ENCODE results near the gene MYO5B. TPM values are rescaled to one million over a fixed set of nuclear protein-coding genes. Genes with fewer than 3 reads are reported as not detected.

Gene MYO5B
- total and polyA plus RNA-seq, 2 experiments from 2014 or later, result 20.3 to 41.9 TPM

- TF ChIP-seq EZH2phosphoT487 (IDR thresholded peaks at IDR 0.05; ENCODE audit: low read depth, severe bottlenecking, unreplicated experiment) (no peak), EZH2 (IDR thresholded peaks at IDR 0.05; ENCODE audit: borderline replicate concordance) (no peak)
- TF ChIP-seq, protein P1, sequence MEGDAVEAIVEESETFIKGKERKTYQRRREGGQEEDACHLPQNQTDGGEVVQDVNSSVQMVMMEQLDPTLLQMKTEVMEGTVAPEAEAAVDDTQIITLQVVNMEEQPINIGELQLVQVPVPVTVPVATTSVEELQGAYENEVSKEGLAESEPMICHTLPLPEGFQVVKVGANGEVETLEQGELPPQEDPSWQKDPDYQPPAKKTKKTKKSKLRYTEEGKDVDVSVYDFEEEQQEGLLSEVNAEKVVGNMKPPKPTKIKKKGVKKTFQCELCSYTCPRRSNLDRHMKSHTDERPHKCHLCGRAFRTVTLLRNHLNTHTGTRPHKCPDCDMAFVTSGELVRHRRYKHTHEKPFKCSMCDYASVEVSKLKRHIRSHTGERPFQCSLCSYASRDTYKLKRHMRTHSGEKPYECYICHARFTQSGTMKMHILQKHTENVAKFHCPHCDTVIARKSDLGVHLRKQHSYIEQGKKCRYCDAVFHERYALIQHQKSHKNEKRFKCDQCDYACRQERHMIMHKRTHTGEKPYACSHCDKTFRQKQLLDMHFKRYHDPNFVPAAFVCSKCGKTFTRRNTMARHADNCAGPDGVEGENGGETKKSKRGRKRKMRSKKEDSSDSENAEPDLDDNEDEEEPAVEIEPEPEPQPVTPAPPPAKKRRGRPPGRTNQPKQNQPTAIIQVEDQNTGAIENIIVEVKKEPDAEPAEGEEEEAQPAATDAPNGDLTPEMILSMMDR (IDR thresholded peaks at IDR 0.05; ENCODE audit: poor library complexity), result no peak
- Histone ChIP-seq H3K27ac (no peak overlapping the region), H4K20me1 (ENCODE audit: insufficient read depth, poor library complexity, severe bottlenecking) (peaks cover 7% of the 10 kb centered on the region), H2AFZ (no peak overlapping the region), H3K9me3 (ENCODE audit: low read depth) (no peaks in the 10 kb centered on the region), H3K36me3 (replicated peaks; ENCODE audit: insufficient read depth, low read depth) (no peaks in the 10 kb centered on the region), H3K9me2 (replicated peaks; ENCODE audit: insufficient read depth) (no peaks in the 10 kb centered on the region), H3K4me3 (no peak overlapping the region), H3K79me2 (peaks cover 80% of the 10 kb centered on the region), H3K4me1 (ENCODE audit: insufficient read depth) (peaks cover under 1% of the 10 kb centered on the region), H3K4me2 (no peak overlapping the region), H3K27me3 (peaks cover 9% of the 10 kb centered on the region)
- DNase-seq (ENCODE audit: low spot score), result no peak
- 63% methylated on average over 1 of the region's 1 CpG for WGBS (ENCODE audit: low lambda C conversion rate, missing lambda C conversion rate)
These were observed 4.7 kb downstream of the MYO5B start for GRCh38 chr18:50190236-50190635.

DNA sequence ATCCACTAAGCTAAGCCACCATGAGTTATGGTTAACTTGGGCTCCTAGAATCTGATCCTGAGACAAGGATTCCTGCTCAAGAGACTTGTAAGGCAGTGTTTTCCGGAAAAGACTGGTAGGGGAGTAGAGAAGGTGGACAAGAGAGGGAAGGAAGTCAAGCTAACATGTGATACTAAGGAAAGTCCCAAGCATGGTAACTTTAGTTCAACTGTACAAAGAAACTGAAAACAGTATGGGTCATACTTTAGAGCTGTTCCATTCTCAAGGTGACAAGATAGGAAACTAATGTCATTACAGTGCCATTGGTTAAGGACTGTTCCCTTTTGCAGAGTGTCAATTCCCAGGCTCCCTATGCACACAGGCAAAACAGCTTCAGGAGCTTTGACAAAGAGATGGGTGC is 5.8 kb downstream of the MYO5B start:
- TF ChIP-seq EZH2phosphoT487 (IDR thresholded peaks at IDR 0.05; ENCODE audit: low read depth, severe bottlenecking, unreplicated experiment), result no peak
- Histone ChIP-seq H2AFZ (no peak overlapping the region), H3K27me3 (peaks cover 9% of the 10 kb centered on the region), H3K27ac (no peak overlapping the region), H4K20me1 (ENCODE audit: insufficient read depth, poor library complexity, severe bottlenecking) (peaks cover 7% of the 10 kb centered on the region), H3K4me1 (ENCODE audit: insufficient read depth) (no peaks in the 10 kb centered on the region), H3K9me3 (ENCODE audit: low read depth) (no peaks in the 10 kb centered on the region), H3K4me3 (no peak overlapping the region), H3K79me2 (peaks cover 89% of the 10 kb centered on the region), H3K9me2 (replicated peaks; ENCODE audit: insufficient read depth) (no peaks in the 10 kb centered on the region), H3K36me3 (replicated peaks; ENCODE audit: insufficient read depth, low read depth) (no peaks in the 10 kb centered on the region), H3K4me2 (no peak overlapping the region)
- DNase-seq (ENCODE audit: low spot score), result no peak
- WGBS (ENCODE audit: low lambda C conversion rate, missing lambda C conversion rate), result 85% methylated on average over 1 of the region's 1 CpG

GRCh38 chr18:50188652-50189051 is 6.3 kb downstream of the MYO5B start:
- H3K27me3 ChIP-seq, result peaks cover 9% of the 10 kb centered on the region
- no peak overlapping the region for H2AFZ ChIP-seq
- no peaks in the 10 kb centered on the region for H3K36me3 ChIP-seq (replicated peaks; ENCODE audit: insufficient read depth, low read depth)
- TF ChIP-seq EZH2 (IDR thresholded peaks at IDR 0.05; ENCODE audit: borderline replicate concordance) (no peak), EZH2phosphoT487 (IDR thresholded peaks at IDR 0.05; ENCODE audit: low read depth, severe bottlenecking, unreplicated experiment) (no peak)
- TF ChIP-seq, protein P1 (IDR thresholded peaks at IDR 0.05; ENCODE audit: poor library complexity), result no peak
- no peak overlapping the region for H3K27ac ChIP-seq
- H3K79me2 ChIP-seq, result peaks cover 89% of the 10 kb centered on the region
- peaks cover 7% of the 10 kb centered on the region for H4K20me1 ChIP-seq (ENCODE audit: insufficient read depth, poor library complexity, severe bottlenecking)
- H3K4me2 ChIP-seq, result no peak overlapping the region
- H3K9me2 ChIP-seq (replicated peaks; ENCODE audit: insufficient read depth), result no peaks in the 10 kb centered on the region
- DNase-seq (ENCODE audit: low spot score), result no peak
- 85% methylated on average over 6 of the region's 6 CpGs for WGBS (ENCODE audit: low lambda C conversion rate, missing lambda C conversion rate)
- H3K4me1 ChIP-seq (ENCODE audit: insufficient read depth), result no peaks in the 10 kb centered on the region
- no peaks in the 10 kb centered on the region for H3K9me3 ChIP-seq (ENCODE audit: low read depth)
- H3K4me3 ChIP-seq, result no peak overlapping the region

GRCh38 chr18:50187659-50188058 is 7.3 kb downstream of the MYO5B start:
- H3K9me2 ChIP-seq (replicated peaks; ENCODE audit: insufficient read depth), result no peaks in the 10 kb centered on the region
- no peak overlapping the region for H3K4me3 ChIP-seq
- TF ChIP-seq EZH2phosphoT487 (IDR thresholded peaks at IDR 0.05; ENCODE audit: low read depth, severe bottlenecking, unreplicated experiment) (no peak), EZH2 (IDR thresholded peaks at IDR 0.05; ENCODE audit: borderline replicate concordance) (no peak)
- TF ChIP-seq, protein P1 (IDR thresholded peaks at IDR 0.05; ENCODE audit: poor library complexity), result no peak
- no peaks in the 10 kb centered on the region for H3K9me3 ChIP-seq (ENCODE audit: low read depth)
- H3K79me2 ChIP-seq, result peaks cover 95% of the 10 kb centered on the region
- H3K4me1 ChIP-seq (ENCODE audit: insufficient read depth), result no peaks in the 10 kb centered on the region
- WGBS (ENCODE audit: low lambda C conversion rate, missing lambda C conversion rate), result 96% methylated on average over 3 of the region's 3 CpGs
- peaks cover 7% of the 10 kb centered on the region for H4K20me1 ChIP-seq (ENCODE audit: insufficient read depth, poor library complexity, severe bottlenecking)
- peaks cover 5% of the 10 kb centered on the region for H3K27me3 ChIP-seq
- no peak for DNase-seq (ENCODE audit: low spot score)
- H3K36me3 ChIP-seq (replicated peaks; ENCODE audit: insufficient read depth, low read depth), result no peaks in the 10 kb centered on the region
- no peak overlapping the region for H2AFZ ChIP-seq
- H3K27ac ChIP-seq, result no peak overlapping the region
- no peak overlapping the region for H3K4me2 ChIP-seq

Data from hepatocyte (in vitro differentiated cells).